ENCODE data around the gene TAP1. TPM values are rescaled to one million over a fixed set of nuclear protein-coding genes. Genes with fewer than 3 reads are reported as not detected.
A peak's percentile ranks its signal among the peaks of the same experiment; 100 is the strongest.

Gene TAP1
- total and polyA plus RNA-seq, 8 donors = 7.8 to 32.1 (median 15.2) TPM

DNA sequence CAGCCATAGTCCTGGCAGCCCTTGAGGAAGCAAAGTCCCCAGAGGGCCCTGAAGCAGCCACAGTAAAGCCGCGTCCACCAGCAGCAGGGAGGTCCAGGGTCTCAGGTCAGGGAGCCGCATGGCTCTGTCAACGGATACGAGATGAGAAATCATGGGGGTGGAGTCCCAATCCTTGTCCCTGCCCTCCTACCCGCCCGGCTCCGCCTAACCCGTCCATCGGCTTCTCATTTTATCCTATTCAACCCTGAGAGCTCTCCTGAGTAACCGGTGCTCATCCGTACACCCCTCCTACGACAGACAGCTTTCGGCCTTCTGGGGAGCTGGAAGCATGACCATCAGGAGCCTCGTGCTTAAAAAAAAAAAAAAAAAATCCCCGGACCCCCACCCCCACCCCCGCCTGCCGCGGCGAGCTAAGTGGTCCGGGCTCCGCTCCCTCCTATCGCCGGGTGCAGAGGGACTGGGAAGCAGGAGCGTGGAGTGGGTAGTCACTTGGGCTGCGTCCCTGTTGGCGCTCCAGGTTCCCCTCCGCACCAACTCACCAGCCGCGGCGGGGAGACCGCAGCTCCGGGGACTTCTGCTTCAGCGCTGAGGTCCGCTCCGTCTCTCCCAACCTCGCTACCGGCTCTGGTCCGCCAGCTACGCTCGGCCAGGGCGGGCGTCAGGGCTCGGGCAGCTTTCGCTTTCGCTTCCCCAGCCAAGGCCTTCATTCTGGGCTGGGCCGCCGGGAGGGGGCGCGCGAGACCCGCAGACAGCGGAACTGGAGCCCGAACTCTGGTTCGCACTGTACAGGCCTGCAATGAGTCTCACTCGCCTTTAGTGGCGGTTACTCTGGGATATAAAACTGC, 15.2 kb downstream of the TAP1 start, which contains the start of gene TAP2:
TSS of gene TAP2 (minus strand) at position 626 of the 845 bp plus-strand sequence. CDS start at position 120, 506 bp downstream.
- DNase-seq (peak; percentile 93 to 100 (median 96)), ATAC-seq (peak; percentile 95 to 98 (median 97)), FAIRE-seq (no peak)
- intact Hi-C loops (cut with DNase I) = no loop called here
- Histone ChIP-seq H3K27me3 (no peaks in the 10 kb centered on the region), H3K36me3 (no peaks in the 10 kb centered on the region), H3K9me3 (no peaks in the 10 kb centered on the region), H3K27ac (peak within 1 kb of the TSS; percentile 80 to 89 (median 86)), H3K4me1 (peaks cover 0 to 3% (median 0%) of the 10 kb centered on the region in 3 donors), H3K4me3 (peak within 1 kb of the TSS; percentile 71 to 84 (median 78))
- TF ChIP-seq, protein P1, sequence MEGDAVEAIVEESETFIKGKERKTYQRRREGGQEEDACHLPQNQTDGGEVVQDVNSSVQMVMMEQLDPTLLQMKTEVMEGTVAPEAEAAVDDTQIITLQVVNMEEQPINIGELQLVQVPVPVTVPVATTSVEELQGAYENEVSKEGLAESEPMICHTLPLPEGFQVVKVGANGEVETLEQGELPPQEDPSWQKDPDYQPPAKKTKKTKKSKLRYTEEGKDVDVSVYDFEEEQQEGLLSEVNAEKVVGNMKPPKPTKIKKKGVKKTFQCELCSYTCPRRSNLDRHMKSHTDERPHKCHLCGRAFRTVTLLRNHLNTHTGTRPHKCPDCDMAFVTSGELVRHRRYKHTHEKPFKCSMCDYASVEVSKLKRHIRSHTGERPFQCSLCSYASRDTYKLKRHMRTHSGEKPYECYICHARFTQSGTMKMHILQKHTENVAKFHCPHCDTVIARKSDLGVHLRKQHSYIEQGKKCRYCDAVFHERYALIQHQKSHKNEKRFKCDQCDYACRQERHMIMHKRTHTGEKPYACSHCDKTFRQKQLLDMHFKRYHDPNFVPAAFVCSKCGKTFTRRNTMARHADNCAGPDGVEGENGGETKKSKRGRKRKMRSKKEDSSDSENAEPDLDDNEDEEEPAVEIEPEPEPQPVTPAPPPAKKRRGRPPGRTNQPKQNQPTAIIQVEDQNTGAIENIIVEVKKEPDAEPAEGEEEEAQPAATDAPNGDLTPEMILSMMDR (IDR thresholded peaks at IDR 0.05) = peak; percentile 90 to 98 (median 92)
- 0% methylated on average over 52 to 57 of the region's 57 CpGs for WGBS, 2 donors

DNA sequence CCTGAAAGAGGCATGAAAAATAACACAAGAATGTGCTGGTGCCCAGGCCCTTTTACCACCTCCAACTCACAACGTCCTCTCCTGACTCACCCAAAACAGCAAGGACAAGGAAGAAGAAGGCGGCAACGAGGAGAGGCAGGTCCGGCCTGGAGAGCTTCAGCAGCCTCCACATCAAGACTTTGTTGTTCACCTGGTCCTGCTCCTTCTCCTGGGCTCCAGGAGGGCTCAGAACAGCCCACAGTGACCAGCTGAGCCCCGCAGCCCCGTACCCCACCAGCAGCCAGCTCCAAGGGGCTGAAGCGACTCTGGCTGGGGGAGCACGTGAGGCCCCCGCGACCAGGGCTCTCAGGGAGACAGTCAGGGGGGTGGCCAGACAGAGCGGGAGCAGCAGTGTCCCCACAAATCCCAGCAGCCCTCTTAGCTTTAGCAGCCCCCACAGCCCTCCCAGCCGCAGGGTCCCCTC, 15.8 kb downstream of the TAP1 start:
- ATAC-seq (peak in 1 of 4 donors; percentile 1), FAIRE-seq (no peak), DNase-seq (peak in 1 of 6 donors; percentile 59)
- Histone ChIP-seq H3K9me3 (no peaks in the 10 kb centered on the region), H3K4me3 (peak overlapping the region; percentile 71 to 84 (median 78)), H3K27me3 (no peaks in the 10 kb centered on the region), H3K4me1 (peaks cover 0 to 3% (median 0%) of the 10 kb centered on the region in 3 donors), H3K36me3 (no peaks in the 10 kb centered on the region), H3K27ac (peak overlapping the region; percentile 80 to 89 (median 86))
- WGBS, 2 donors = 34 to 40% methylated on average over 12 of the region's 12 CpGs
- TF ChIP-seq, protein P1 (IDR thresholded peaks at IDR 0.05) = no peak
- intact Hi-C loops (cut with DNase I) = no loop called here

DNA sequence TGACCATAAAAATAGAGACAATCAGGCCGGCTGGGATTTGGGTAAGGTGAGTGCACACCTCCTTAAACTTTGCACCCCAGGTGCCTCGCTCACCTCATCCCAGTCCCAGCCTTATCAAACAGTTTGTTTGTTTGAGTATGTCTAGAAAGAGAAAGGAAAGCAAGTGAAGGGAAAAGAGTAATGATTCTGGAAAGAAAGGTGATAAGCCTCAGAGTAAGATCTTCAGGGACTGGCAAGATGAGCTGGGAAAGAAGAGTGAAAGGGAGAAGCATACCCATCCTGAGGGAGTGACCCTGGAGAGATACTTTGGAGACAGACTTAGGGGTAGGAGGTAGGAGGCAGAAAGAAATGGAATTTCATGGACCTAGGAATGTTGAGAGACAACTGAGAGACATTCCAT, 16.6 kb downstream of the TAP1 start:
- Histone ChIP-seq H3K9me3 (no peaks in the 10 kb centered on the region), H3K27ac (no peak overlapping the region), H3K4me3 (no peak overlapping the region), H3K27me3 (no peaks in the 10 kb centered on the region), H3K4me1 (peaks cover 0 to 3% (median 0%) of the 10 kb centered on the region in 3 donors), H3K36me3 (no peaks in the 10 kb centered on the region)
- WGBS, 2 donors = 72 to 87% methylated on average over 2 of the region's 2 CpGs
- TF ChIP-seq, protein P1 (IDR thresholded peaks at IDR 0.05) = no peak
- intact Hi-C loops (cut with DNase I) = no loop called here
- FAIRE-seq = no peak
- DNase-seq = no peak
- no peak for ATAC-seq

DNA sequence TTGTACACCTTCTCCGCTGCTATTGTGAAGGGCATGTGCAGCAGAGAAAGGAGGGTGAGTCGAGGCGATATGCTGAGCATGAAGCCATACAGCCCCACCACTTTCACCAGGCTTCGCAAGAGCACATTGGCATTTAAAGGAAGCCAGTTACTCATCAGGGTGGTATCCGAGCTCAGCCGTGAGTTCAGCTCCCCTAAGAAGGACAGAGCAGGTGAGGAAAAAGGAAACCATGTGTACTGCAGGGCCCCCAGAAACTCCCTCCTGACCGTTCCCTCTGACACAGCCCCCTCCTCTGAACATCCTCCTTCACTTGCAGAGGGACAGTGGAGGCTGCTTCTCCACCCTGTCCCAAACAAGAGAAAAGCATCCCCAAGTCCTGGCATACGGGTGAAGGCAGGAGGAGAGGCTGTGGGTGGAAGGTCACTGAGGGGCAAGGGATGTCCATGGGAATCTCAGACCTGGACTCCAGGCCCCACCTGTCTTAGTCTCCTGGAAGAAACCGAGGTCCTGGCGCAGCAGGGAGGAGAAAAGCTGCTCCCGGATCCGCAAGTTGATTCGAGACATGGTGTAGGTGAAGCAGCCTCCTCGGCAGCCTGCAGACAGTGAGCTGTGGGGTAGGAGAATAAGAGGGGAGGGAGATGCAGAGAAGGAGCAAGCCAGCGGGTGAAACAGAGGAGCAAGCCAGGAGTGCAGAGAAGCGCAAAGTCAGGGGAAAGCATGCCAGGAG, 18.2 kb downstream of the TAP1 start:
- H3K27me3 ChIP-seq = no peaks in the 10 kb centered on the region
- DNase-seq (no peak), ATAC-seq (no peak), FAIRE-seq (no peak)
- WGBS, 2 donors = 91 to 92% methylated on average over 16 of the region's 16 CpGs
- peaks cover 0 to 3% (median 0%) of the 10 kb centered on the region in 3 donors for H3K4me1 ChIP-seq
- H3K9me3 ChIP-seq = no peaks in the 10 kb centered on the region
- no peak overlapping the region for H3K4me3 ChIP-seq
- TF ChIP-seq, protein P1 (IDR thresholded peaks at IDR 0.05) = no peak
- H3K27ac ChIP-seq = no peak overlapping the region
- intact Hi-C loops (cut with DNase I) = no loop called here
- H3K36me3 ChIP-seq = peaks cover 0 to 2% (median 0%) of the 10 kb centered on the region in 3 donors
